ENCODE data around the gene OBSCN. TPM values are rescaled to one million over a fixed set of nuclear protein-coding genes. Genes with fewer than 3 reads are reported as not detected.
A peak's percentile ranks its signal among the peaks of the same experiment; 100 is the strongest.

OBSCN gene
- total and polyA plus RNA-seq, 2 of the 4 experiments (the other 2 are of a cell fraction), result 4.1 to 9.5 TPM

GRCh38 chr1:228226141-228226874 lies 18.5 kb downstream of the OBSCN start:
- Histone ChIP-seq H3K4me2 (ENCODE audit: low read depth, low read length) (no peak overlapping the region), H3K27me3 (ENCODE audit: control insufficient read depth, insufficient read depth, low read length) (no peaks in the 10 kb centered on the region), H2AFZ (replicated peaks; ENCODE audit: low read length, poor library complexity) (no peak overlapping the region), H3K9me3 (ENCODE audit: control insufficient read depth, insufficient read depth, low read length) (peaks cover 9% of the 10 kb centered on the region), H3K23ac (ENCODE audit: low read depth, low read length) (no peak overlapping the region), H2BK120ac (ENCODE audit: low read depth, low read length) (no peak overlapping the region; the same call in 1 of the 2 replicates), H3K9ac (ENCODE audit: low read depth, low read length) (no peak overlapping the region), H4K91ac (ENCODE audit: insufficient read depth, low read depth, low read length) (no peak overlapping the region), H3K4ac (ENCODE audit: low read depth, low read length) (peak overlapping the region; percentile 97; the same call in 1 of the 2 replicates), H3K4me1 (ENCODE audit: control insufficient read depth, insufficient read depth, low read length) (peaks cover 18% of the 10 kb centered on the region), H3K14ac (replicated peaks; ENCODE audit: low read depth, low read length) (no peak overlapping the region), H4K5ac (ENCODE audit: low read depth, low read length) (no peak overlapping the region), H3K36me3 (ENCODE audit: control insufficient read depth, insufficient read depth, low read length) (peaks cover 25% of the 10 kb centered on the region), H4K8ac (ENCODE audit: low read depth in 2 of 2, low read length in 2 of 2) (peak overlapping the region in 1 of 2 experiments; percentile 79; a peak in 1 of 4 replicates), H3K79me1 (ENCODE audit: low read depth in 1 of 2, low read length in 2 of 2) (peaks cover 4 to 18% of the 10 kb centered on the region in 2 experiments; a peak in 3 of 4 replicates), H3K56ac (ENCODE audit: extremely low read depth, insufficient read depth, low read length) (no peak overlapping the region), H2AK9ac (replicated peaks; ENCODE audit: low read depth, low read length, poor library complexity) (peak overlapping the region; percentile 51), H2BK5ac (ENCODE audit: low read depth, low read length, poor library complexity, severe bottlenecking) (no peak overlapping the region), H3K4me3 (ENCODE audit: insufficient read depth, low read depth, low read length) (no peak overlapping the region), H2AK5ac (ENCODE audit: low read depth, low read length) (peak overlapping the region; percentile 46), H3K27ac (ENCODE audit: insufficient read depth, low read length) (peak overlapping the region; percentile 99; the same call in 1 of the 2 replicates), H2BK15ac (ENCODE audit: low read depth, low read length) (peak overlapping the region; percentile 44; the same call in 1 of the 3 replicates), H4K20me1 (ENCODE audit: insufficient read depth, low read length) (no peaks in the 10 kb centered on the region; the same call in 1 of the 2 replicates), H3K9me1 (ENCODE audit: insufficient read depth, low read length) (peaks cover 12% of the 10 kb centered on the region; the same call in 1 of the 2 replicates), H3K18ac (ENCODE audit: low read depth, low read length) (no peak overlapping the region), H2BK20ac (ENCODE audit: low read depth, low read length) (no peak overlapping the region)
- no peak for TF ChIP-seq POLR2A (IDR thresholded peaks at IDR 0.05; ENCODE audit: low read depth, low read length)
- no peak for TF ChIP-seq ELK1 (IDR thresholded peaks at IDR 0.05; ENCODE audit: borderline replicate concordance, low read depth, low read length)
- TF ChIP-seq NFE2L2 (IDR thresholded peaks at IDR 0.05; ENCODE audit: low read depth, low read length), result no peak
- TF ChIP-seq BHLHE40 (IDR thresholded peaks at IDR 0.05; ENCODE audit: low read depth, low read length), result no peak
- TF ChIP-seq MAZ (IDR thresholded peaks at IDR 0.05; ENCODE audit: borderline replicate concordance, low read depth, low read length), result no peak
- no peak for TF ChIP-seq RAD21 (IDR thresholded peaks at IDR 0.05; ENCODE audit: low read length)
- TF ChIP-seq USF2 (IDR thresholded peaks at IDR 0.05; ENCODE audit: low read depth, low read length), result no peak
- intact Hi-C loops (cut with micrococcal nuclease), result loop anchor here (5.0 kb wide), 3 partner anchors 151 to 231 kb away; a partner anchor contains a TSS
- no peak for DNase-seq
- dilution Hi-C loops (cut with HindIII; ENCODE audit: low sequenced_read_pairs, unreplicated experiment), result no loop called here
- no CpG with 5 or more reads among the region's 7 CpGs for WGBS, 2 experiments (ENCODE audit: extremely low coverage in 2 of 2, insufficient read length in 1 of 2)
- no TSS peak for BruUV-seq (replicated peaks)
- no peak for ATAC-seq (ENCODE audit: low read depth)
- CTCF ChIA-PET, result interaction anchor here (1.4 kb wide), 1 partner anchor 44 kb away, joined by 3 read pairs; no protein-coding TSS in a partner anchor
- in situ Hi-C loops (cut with MboI; ENCODE audit: low sequenced_read_pairs), result no loop called here
- POLR2A ChIA-PET (ENCODE audit: unreplicated experiment), result no interaction called here
